Glomerular endothelial cell (primary cell): ENCODE data around the gene PIGA. TPM values are rescaled to one million over a fixed set of nuclear protein-coding genes. Genes with fewer than 3 reads are reported as not detected.

Experiments
- DNase-seq: peaks from one replicate; pipeline ENCODE4 v3.0.0-alpha.2; 2011; ENCODE audit warnings: low read depth, low spot score; ENCODE audit errors: extremely low read depth
- total RNA-seq: library from RNA; depleted of rRNA; stranded (reverse); fragments of >200 nt; gene quantifications from 2 replicates; pipeline ENCODE4 v1.2.3, GENCODE V29; 2015

Gene PIGA
- total RNA-seq: 4.4 and 6.1 TPM in 2 replicates

DNA sequence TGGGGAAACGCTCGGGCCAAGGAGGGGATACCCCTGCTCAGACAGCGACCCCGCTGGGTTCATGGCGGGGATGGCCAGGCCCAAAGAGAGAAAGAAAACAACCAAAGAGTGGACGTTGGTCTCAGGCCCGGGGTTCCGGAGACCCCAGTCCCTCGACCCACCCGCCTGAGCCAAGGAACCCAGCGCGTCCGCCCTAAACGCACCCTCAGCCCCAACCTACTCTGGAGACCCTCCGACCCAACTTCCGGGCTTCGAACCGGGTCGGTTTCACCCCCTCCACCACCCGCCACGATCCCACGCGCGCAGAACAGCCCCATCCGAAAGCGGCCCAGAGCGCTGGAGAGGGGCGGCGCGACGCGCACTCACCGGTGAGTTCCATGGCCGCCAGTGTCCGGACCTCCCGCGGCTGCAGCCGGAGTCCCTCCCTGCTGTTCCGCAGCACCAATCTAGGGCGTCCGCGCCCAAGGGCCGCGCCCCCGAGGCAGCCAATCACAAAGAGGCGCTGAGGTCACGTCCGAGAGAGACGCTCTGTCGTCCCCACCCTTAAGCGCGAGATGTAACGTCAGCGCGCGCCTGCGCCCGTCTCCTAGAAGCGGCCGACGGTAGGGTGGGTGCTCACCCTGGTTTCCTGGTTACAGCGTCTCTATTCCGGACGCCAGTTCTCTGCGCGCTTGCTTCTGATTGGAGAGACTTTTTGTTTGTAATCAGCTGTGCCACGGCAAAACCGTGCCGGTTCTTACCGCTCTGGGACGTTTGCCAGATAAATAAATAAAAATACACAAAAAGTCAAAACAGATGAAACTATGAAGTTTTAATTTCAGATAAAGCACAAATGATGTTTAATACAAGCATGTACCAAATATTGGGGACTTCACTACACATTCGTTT, at the start of gene PIGA:
TSS of gene PIGA (minus strand) at position 389 of the 888 bp plus-strand sequence. CDS start 3,593 bp downstream, outside the sequence.
- DNase-seq: peak; percentile 55

DNA sequence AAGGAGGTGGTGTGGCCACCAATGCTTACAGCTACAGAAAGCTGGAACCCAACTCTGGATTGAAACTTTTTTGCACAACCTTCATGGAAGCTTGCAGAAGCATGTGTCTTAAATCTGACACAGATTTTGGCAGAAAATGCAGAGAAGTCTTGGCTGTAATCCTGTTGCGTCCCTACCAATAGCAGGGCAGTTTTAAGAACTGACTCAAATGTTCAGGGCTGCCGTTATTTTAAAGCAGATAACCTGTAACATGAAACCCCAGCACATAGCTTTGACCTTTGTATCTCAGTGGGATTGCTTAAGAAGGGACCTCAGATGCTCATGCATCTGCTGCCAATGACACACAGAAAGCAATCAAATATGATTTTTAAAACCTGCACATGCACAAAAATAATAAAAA, 49.0 kb upstream of the PIGA start, which contains the start of gene VEGFD:
TSS of gene VEGFD (minus strand) at position 110 of the 400 bp plus-strand sequence. CDS start 467 bp downstream, outside the sequence.
- no peak for DNase-seq

DNA sequence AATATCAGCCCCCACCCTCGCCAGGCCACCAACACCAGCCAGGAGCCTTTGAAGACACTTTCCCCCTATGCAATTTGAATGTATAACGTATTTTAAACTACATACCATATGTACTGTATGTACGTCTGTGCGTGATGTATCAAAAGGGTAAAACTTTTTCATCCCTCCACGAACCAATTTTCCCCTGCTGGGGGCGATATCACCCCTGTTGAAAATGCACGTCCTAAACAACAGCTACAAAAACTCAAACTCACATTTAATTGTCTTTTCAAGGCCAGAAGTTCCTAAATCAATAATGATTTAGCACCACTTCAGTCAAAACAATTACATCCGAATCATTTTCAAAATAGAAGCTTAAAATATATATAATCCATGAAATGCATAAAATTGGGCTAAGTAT, 47.5 kb upstream of the PIGA start:
- DNase-seq: no peak

- DNase-seq: no peak
Measured at GRCh38 chrX:15376956-15377355, 41.6 kb upstream of the PIGA start.

- no peak for DNase-seq
Measured at GRCh38 chrX:15373976-15374375, 38.7 kb upstream of the PIGA start.

- no peak for DNase-seq
Measured at GRCh38 chrX:15366506-15367352, 31.4 kb upstream of the PIGA start.

- DNase-seq: no peak
Measured at GRCh38 chrX:15359701-15360100, 24.4 kb upstream of the PIGA start.

DNA sequence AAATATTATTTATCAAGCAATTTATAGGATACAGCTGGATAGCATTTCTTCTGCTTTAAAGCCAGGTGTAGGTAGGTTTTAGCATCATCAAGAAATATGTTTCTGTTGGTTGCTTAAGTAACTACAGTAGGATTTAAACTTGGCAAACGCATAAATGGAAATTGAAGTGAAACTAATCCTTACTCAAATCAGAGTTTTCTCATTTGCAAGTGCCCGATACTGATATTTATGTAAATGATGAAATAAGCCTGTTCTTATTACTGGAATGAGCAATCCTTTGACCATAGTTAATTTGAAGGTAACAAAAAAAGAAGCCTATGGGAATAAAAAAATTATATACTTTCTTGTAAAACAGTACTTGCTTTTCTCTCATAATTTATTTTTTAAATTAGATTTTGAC, 23.2 kb upstream of the PIGA start:
- no peak for DNase-seq

DNA sequence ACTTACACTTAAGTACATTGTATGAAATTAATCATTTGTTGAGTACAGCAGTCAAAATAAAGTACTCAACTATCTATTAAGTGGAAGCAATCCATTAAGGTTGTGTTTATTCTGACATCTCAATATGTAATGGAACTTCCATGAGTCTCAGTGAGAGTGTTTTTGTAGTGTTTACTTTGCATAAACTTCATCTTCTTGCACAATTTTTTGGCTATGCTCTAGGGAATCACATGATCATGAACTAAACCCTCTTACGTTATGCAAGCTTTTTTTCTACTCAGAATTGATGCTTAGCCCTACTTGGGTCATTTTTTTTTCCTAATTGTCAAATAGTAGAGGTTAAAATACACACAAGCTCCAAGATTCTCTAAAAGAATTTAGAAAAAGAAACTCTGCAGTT, 21.1 kb upstream of the PIGA start:
- no peak for DNase-seq

DNA sequence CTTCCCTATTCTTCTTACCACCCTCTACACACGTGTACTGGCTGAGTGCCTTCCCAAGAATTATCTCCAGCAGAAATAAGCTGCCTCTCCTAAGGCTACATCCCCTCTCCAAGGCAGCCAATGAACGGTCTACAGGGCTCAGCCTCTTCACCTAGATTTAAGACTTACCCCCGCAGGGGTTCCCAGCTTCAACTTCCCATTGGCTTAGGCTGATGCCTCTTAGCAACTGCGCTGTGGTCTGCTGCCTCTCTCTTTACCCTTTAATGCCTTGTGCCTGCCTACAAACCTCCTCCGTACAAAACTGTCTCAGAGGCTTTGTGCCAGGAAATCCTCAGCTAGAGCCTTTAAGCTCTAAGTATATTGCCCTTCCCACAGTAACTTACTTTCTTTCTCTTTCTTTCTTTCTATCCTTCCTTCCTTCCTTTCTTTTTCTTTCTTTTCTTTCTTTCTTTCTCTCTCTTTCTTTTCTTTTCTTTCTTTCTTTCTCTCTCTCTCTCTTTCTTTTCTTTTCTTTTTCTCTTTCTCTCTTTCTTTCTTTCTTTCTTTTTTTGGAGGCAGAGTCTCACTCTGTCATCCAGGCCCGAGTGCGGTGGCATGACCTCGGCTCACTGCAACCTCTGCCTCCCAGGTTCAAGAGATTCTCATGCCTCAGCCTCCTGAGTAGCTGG, 15.1 kb upstream of the PIGA start:
- DNase-seq: no peak

DNA sequence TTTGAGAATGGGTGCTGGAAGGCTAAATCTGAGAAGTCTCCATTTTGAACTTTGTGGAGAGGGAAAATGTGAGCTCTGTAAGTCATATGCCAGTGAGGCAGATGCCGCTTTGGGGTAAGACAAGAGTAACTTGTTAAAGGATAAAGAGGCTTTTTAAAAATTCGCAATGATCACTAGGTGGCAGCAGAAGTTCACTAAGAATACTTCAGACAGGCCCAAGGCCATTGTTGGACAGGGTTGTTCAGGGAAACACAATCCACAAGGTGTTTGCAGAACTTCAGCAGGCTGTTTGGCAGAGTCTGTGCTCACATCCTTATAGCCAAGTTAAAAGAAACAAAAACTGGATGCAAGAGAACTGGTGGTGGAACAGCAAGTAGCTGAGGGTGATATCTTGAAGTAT, 13.7 kb upstream of the PIGA start:
- peak; percentile 56 for DNase-seq

DNA sequence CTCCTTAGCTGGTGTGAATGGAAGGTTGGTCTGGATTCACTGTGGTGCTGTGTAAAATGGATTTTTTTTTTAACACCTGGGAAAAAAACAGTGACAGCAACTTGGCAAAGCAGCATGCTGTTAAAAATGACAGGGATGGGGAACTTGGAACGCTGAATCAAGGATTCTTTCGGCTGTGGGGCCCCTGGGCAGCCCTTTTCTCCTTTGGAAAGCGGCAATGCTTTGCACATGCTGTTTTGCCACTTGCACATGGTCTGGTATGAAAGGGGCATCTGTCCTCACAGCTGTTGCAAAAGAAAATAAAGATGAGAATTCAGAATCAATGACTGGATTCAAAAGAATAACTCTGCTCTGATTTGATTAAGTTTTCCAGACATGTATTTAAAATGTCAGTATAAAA, 10.7 kb upstream of the PIGA start:
- DNase-seq: no peak

DNA sequence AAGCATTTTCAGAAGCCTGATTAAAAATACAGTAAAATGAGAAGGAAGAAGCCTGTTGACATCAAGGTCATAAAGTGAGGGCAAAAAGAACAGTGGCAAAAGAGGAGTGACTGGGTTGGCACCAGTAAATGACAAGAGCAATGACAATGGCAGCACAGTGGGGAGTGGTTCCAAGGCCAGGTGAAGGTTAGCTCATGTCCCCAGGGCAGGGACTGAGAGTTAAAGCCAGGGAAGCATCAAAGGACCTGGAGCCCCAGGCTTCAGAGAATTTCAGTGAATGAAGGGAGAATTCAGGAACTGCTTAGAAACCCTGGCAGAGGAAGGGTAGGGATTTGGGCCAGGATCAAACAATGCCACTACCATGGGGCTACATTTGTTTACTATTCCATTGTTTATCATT, 8.8 kb upstream of the PIGA start:
- DNase-seq: no peak

GRCh38 chrX:15343075-15343476, 7.8 kb upstream of the PIGA start:
- DNase-seq: no peak

DNA sequence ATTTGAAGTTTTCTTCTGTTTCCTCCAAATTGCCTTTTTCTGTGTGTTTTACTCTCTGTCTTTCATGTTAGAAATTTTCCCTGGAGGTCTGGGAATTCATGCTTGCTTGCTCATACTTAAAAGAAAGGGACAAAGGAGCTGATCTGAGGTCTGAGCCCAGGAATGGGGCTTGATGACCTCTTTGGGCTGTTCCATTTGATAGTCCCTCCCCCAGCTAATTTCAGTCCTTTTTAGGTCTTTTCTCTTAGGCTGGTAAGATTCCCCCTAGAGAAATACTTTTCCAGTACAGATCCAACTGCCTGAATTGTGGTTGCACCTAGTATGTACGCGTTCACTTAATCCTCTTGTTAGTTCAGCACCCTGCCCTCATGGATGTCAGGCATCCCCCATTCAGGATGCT, 5.5 kb upstream of the PIGA start:
- no peak for DNase-seq

- no peak for DNase-seq
Measured at GRCh38 chrX:15336023-15336413, 695 bp upstream of the PIGA start.

DNA sequence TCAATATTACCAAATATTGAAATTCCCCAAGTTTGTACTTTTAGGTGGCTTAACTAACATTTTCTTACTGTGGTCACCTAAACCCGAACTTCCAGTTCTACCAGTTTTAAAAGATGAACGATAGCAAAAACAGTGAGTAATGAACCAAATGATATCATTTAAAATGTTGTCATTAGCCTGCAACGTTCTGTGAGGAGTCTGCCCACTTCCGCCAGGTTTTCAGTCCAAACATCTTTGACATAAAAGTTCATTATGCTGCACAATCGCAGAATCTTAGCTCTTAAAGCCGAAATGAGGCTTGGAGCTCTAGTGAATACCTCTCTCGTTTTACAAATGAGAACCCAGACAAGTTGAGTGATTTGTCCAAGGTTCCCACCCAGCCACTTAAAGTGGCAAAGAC, 762 bp downstream of the PIGA start:
- no peak for DNase-seq

- DNase-seq: no peak
Measured at GRCh38 chrX:15328821-15329220, 6.5 kb downstream of the PIGA start.

GRCh38 chrX:15328131-15328530, 7.2 kb downstream of the PIGA start:
- DNase-seq: no peak

- no peak for DNase-seq
Measured at GRCh38 chrX:15322472-15322871, 12.9 kb downstream of the PIGA start.

DNA sequence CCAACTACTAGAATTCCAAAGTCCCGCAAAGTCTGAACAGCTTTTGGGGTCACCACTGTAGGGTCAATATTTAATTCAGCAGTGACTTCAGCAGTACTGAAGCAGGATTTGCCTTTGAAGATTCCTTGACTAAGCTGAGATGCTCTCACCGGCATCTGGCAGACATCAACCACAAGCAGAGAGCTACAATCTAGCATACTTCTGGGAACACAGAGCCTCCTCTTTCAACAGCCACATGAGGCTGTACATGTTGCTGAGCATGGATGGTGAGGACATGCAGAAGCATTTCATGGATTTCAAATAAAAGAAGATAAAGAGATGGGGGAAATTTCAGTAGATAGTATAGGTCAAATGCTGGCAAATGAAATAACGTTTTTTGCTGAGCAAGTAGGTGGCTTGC, 13.3 kb downstream of the PIGA start:
- no peak for DNase-seq
